ENCODE measurements around the gene TPST1. TPM values are rescaled to one million over a fixed set of nuclear protein-coding genes. Genes with fewer than 3 reads are reported as not detected.
A peak's percentile ranks its signal among the peaks of the same experiment; 100 is the strongest.

Gene TPST1
- total and polyA plus RNA-seq, 2 donors (not counting 1 experiment from before 2014, with no cell fraction given) = 81.8 to 151 TPM

GRCh38 chr7:66301249-66301648, 96.1 kb downstream of the TPST1 start:
- Histone ChIP-seq H3K9me3 (ENCODE audit: control insufficient read depth, insufficient read depth, low read depth, low read length) (no peaks in the 10 kb centered on the region), H3K27me3 (ENCODE audit: control insufficient read depth, insufficient read depth, low read length) (no peaks in the 10 kb centered on the region), H3K4me3 (replicated peaks in 1 of 4; ENCODE audit: control extremely low read depth in 1 of 4, insufficient read depth in 1 of 4, low read depth in 3 of 4, low read length in 4 of 4) (no peak overlapping the region), H3K4me2 (ENCODE audit: extremely low read depth, insufficient read depth, low read length) (no peak overlapping the region), H3K79me2 (ENCODE audit: control insufficient read depth, insufficient read depth, low read length) (peaks cover 6% of the 10 kb centered on the region), H3K27ac (ENCODE audit: insufficient read depth, low read length) (no peak overlapping the region), H3K36me3 (ENCODE audit: control insufficient read depth, insufficient read depth, low read length) (no peaks in the 10 kb centered on the region), H2AFZ (ENCODE audit: low read length) (no peak overlapping the region), H3K4me1 (ENCODE audit: control insufficient read depth, extremely low read depth, insufficient read depth, low read length) (peaks cover 4% of the 10 kb centered on the region), H4K20me1 (ENCODE audit: control insufficient read depth, extremely low read depth, insufficient read depth, low read length) (no peaks in the 10 kb centered on the region), H3K9ac (ENCODE audit: insufficient read depth, low read length) (no peak overlapping the region)
- TF ChIP-seq CTCF (conservative IDR thresholded peaks at IDR 0.05 in 1 of 2, IDR thresholded peaks at IDR 0.05 in 1 of 2; ENCODE audit: low read depth in 1 of 2, low read length in 2 of 2) (no peak), EZH2 (IDR thresholded peaks at IDR 0.05; ENCODE audit: low read length, missing control alignments) (no peak)
- DNase-seq (ENCODE audit: low read depth in 2 of 2) = peak in 1 of 2 donors; percentile 47

GRCh38 chr7:66301737-66302136, 96.6 kb downstream of the TPST1 start:
- H3K27ac ChIP-seq (ENCODE audit: insufficient read depth, low read length) = no peak overlapping the region
- H3K4me2 ChIP-seq (ENCODE audit: extremely low read depth, insufficient read depth, low read length) = no peak overlapping the region
- H3K79me2 ChIP-seq (ENCODE audit: control insufficient read depth, insufficient read depth, low read length) = peaks cover 5% of the 10 kb centered on the region
- H3K9me3 ChIP-seq (ENCODE audit: control insufficient read depth, insufficient read depth, low read depth, low read length) = no peaks in the 10 kb centered on the region
- no peaks in the 10 kb centered on the region for H3K27me3 ChIP-seq (ENCODE audit: control insufficient read depth, insufficient read depth, low read length)
- no peak overlapping the region for H2AFZ ChIP-seq (ENCODE audit: low read length)
- H3K9ac ChIP-seq (ENCODE audit: insufficient read depth, low read length) = no peak overlapping the region
- no peaks in the 10 kb centered on the region for H4K20me1 ChIP-seq (ENCODE audit: control insufficient read depth, extremely low read depth, insufficient read depth, low read length)
- H3K4me1 ChIP-seq (ENCODE audit: control insufficient read depth, extremely low read depth, insufficient read depth, low read length) = peaks cover 4% of the 10 kb centered on the region
- no peak overlapping the region for H3K4me3 ChIP-seq (replicated peaks in 1 of 4; ENCODE audit: control extremely low read depth in 1 of 4, insufficient read depth in 1 of 4, low read depth in 3 of 4, low read length in 4 of 4)
- no peaks in the 10 kb centered on the region for H3K36me3 ChIP-seq (ENCODE audit: control insufficient read depth, insufficient read depth, low read length)
- DNase-seq (ENCODE audit: low read depth in 2 of 2) = no peak
- TF ChIP-seq EZH2 (IDR thresholded peaks at IDR 0.05; ENCODE audit: low read length, missing control alignments) = no peak
- TF ChIP-seq CTCF (conservative IDR thresholded peaks at IDR 0.05 in 1 of 2, IDR thresholded peaks at IDR 0.05 in 1 of 2; ENCODE audit: low read depth in 1 of 2, low read length in 2 of 2) = no peak

GRCh38 chr7:66303454-66304155, 98.5 kb downstream of the TPST1 start:
- H2AFZ ChIP-seq (ENCODE audit: low read length) = no peak overlapping the region
- H3K9me3 ChIP-seq (ENCODE audit: control insufficient read depth, insufficient read depth, low read depth, low read length) = no peaks in the 10 kb centered on the region
- TF ChIP-seq EZH2 (IDR thresholded peaks at IDR 0.05; ENCODE audit: low read length, missing control alignments) (no peak), CTCF (conservative IDR thresholded peaks at IDR 0.05 in 1 of 2, IDR thresholded peaks at IDR 0.05 in 1 of 2; ENCODE audit: low read depth in 1 of 2, low read length in 2 of 2) (no peak)
- no peak for DNase-seq (ENCODE audit: low read depth in 2 of 2)
- H3K36me3 ChIP-seq (ENCODE audit: control insufficient read depth, insufficient read depth, low read length) = no peaks in the 10 kb centered on the region
- no peak overlapping the region for H3K9ac ChIP-seq (ENCODE audit: insufficient read depth, low read length)
- no peak overlapping the region for H3K4me3 ChIP-seq (replicated peaks in 1 of 4; ENCODE audit: control extremely low read depth in 1 of 4, insufficient read depth in 1 of 4, low read depth in 3 of 4, low read length in 4 of 4)
- no peaks in the 10 kb centered on the region for H3K27me3 ChIP-seq (ENCODE audit: control insufficient read depth, insufficient read depth, low read length)
- peaks cover 9% of the 10 kb centered on the region for H3K4me1 ChIP-seq (ENCODE audit: control insufficient read depth, extremely low read depth, insufficient read depth, low read length)
- H3K79me2 ChIP-seq (ENCODE audit: control insufficient read depth, insufficient read depth, low read length) = no peaks in the 10 kb centered on the region
- no peak overlapping the region for H3K4me2 ChIP-seq (ENCODE audit: extremely low read depth, insufficient read depth, low read length)
- no peak overlapping the region for H3K27ac ChIP-seq (ENCODE audit: insufficient read depth, low read length)
- no peaks in the 10 kb centered on the region for H4K20me1 ChIP-seq (ENCODE audit: control insufficient read depth, extremely low read depth, insufficient read depth, low read length)
